ENCODE data around the gene OR5K2. TPM values are rescaled to one million over a fixed set of nuclear protein-coding genes. Genes with fewer than 3 reads are reported as not detected.

The OR5K2 gene
- total RNA-seq, 2 experiments from 2014 or later, result not detected

DNA sequence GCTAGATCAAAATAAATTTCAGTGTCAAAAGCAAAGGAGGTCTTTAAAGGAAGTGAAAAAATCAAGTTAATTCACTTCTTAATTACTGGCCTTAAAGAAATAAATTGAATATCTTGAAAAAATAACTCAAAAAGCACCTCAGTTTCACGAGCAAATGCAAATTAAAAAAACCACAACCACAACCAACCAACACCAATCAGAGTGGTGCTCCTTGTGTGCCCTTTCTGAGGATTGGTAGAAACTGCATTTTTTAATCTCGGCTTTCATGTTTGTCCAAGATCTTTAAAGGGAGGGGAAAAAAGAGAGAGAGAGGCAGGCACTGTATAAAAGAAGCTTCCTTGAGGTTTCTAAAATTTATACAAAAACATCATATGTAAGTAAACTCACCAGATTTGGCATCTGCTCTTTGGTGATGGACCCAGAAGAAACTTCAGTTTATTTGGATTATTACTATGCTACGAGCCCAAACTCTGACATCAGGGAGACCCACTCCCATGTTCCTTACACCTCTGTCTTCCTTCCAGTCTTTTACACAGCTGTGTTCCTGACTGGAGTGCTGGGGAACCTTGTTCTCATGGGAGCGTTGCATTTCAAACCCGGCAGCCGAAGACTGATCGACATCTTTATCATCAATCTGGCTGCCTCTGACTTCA, 34.3 kb downstream of the OR5K2 start, which contains the start of gene GPR15:
Gene GPR15, plus strand, starts transcription at position 357 of the 653 bp plus-strand sequence. Its CDS starts 56 bp downstream, at position 413.
- peak within 1 kb of the TSS; percentile 78 for H3K4me2 ChIP-seq (ENCODE audit: low read length)
- no TSS peak for BruUV-seq (replicated peaks)
- H3K27ac ChIP-seq (ENCODE audit: low read depth, low read length, poor library complexity, severe bottlenecking), result peak within 1 kb of the TSS; percentile 77
- H3K4me3 ChIP-seq (ENCODE audit: low read depth, low read length, poor library complexity, severe bottlenecking), result peak within 1 kb of the TSS; percentile 73
- ChIA-PET POLR2A (interaction anchor here (0.6 to 8.0 kb wide), 7 partner anchors 9 to 1802 kb away, joined by 3 to 296 read pairs (median 9); partner anchors contain the start of gene CLDND1), CTCF (ENCODE audit: unreplicated experiment) (interaction anchor here (1.4 kb wide), 1 partner anchor 9 kb away, joined by 7 read pairs; no protein-coding TSS in a partner anchor)
- no peaks in the 10 kb centered on the region for H3K9me2 ChIP-seq (ENCODE audit: insufficient read depth, low read length)
- no peaks in the 10 kb centered on the region for H3K9me3 ChIP-seq (ENCODE audit: low read length)
- peaks cover 45% of the 10 kb centered on the region for H3K4me1 ChIP-seq (ENCODE audit: insufficient read depth, low read length, poor library complexity, severe bottlenecking)
- H2AFZ ChIP-seq (ENCODE audit: low read length), result peak within 1 kb of the TSS; percentile 80
- TF ChIP-seq EZH2phosphoT487 (IDR thresholded peaks at IDR 0.05; ENCODE audit: borderline replicate concordance, low read depth, low read length), result no peak
- TF ChIP-seq, protein P1, sequence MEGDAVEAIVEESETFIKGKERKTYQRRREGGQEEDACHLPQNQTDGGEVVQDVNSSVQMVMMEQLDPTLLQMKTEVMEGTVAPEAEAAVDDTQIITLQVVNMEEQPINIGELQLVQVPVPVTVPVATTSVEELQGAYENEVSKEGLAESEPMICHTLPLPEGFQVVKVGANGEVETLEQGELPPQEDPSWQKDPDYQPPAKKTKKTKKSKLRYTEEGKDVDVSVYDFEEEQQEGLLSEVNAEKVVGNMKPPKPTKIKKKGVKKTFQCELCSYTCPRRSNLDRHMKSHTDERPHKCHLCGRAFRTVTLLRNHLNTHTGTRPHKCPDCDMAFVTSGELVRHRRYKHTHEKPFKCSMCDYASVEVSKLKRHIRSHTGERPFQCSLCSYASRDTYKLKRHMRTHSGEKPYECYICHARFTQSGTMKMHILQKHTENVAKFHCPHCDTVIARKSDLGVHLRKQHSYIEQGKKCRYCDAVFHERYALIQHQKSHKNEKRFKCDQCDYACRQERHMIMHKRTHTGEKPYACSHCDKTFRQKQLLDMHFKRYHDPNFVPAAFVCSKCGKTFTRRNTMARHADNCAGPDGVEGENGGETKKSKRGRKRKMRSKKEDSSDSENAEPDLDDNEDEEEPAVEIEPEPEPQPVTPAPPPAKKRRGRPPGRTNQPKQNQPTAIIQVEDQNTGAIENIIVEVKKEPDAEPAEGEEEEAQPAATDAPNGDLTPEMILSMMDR (conservative IDR thresholded peaks at IDR 0.05; ENCODE audit: low read length), result no peak
- intact Hi-C loops (cut with micrococcal nuclease; ENCODE audit: unreplicated experiment), result no loop called here
- H4K20me1 ChIP-seq (ENCODE audit: insufficient read depth, low read length), result no peaks in the 10 kb centered on the region
- H3K79me2 ChIP-seq (ENCODE audit: insufficient read depth, low read depth, low read length), result peaks cover 52% of the 10 kb centered on the region
- peak; percentile 75 for DNase-seq (ENCODE audit: low spot score)
- H3K36me3 ChIP-seq (ENCODE audit: insufficient read depth, low read length), result no peaks in the 10 kb centered on the region

DNA sequence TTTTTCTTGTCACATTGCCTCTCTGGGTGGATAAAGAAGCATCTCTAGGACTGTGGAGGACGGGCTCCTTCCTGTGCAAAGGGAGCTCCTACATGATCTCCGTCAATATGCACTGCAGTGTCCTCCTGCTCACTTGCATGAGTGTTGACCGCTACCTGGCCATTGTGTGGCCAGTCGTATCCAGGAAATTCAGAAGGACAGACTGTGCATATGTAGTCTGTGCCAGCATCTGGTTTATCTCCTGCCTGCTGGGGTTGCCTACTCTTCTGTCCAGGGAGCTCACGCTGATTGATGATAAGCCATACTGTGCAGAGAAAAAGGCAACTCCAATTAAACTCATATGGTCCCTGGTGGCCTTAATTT, 34.8 kb downstream of the OR5K2 start:
- CTCF ChIA-PET (ENCODE audit: unreplicated experiment), result interaction anchor here (1.3 to 1.4 kb wide), 2 partner anchors 9 to 10 kb away, joined by 5 to 7 read pairs; partner anchors contain the start of gene CLDND1
- no TSS peak for BruUV-seq (replicated peaks)
- peak overlapping the region; percentile 77 for H3K27ac ChIP-seq (ENCODE audit: low read depth, low read length, poor library complexity, severe bottlenecking)
- H2AFZ ChIP-seq (ENCODE audit: low read length), result peak overlapping the region; percentile 80
- intact Hi-C loops (cut with micrococcal nuclease; ENCODE audit: unreplicated experiment), result no loop called here
- peak overlapping the region; percentile 78 for H3K4me2 ChIP-seq (ENCODE audit: low read length)
- H3K4me1 ChIP-seq (ENCODE audit: insufficient read depth, low read length, poor library complexity, severe bottlenecking), result peaks cover 50% of the 10 kb centered on the region
- H3K9me2 ChIP-seq (ENCODE audit: insufficient read depth, low read length), result no peaks in the 10 kb centered on the region
- no peaks in the 10 kb centered on the region for H3K9me3 ChIP-seq (ENCODE audit: low read length)
- peaks cover 57% of the 10 kb centered on the region for H3K79me2 ChIP-seq (ENCODE audit: insufficient read depth, low read depth, low read length)
- POLR2A ChIA-PET, result interaction anchor here (0.6 to 8.0 kb wide), 9 partner anchors 9 to 1802 kb away, joined by 3 to 296 read pairs (median 6); partner anchors contain the start of gene CLDND1
- H4K20me1 ChIP-seq (ENCODE audit: insufficient read depth, low read length), result no peaks in the 10 kb centered on the region
- TF ChIP-seq EZH2phosphoT487 (IDR thresholded peaks at IDR 0.05; ENCODE audit: borderline replicate concordance, low read depth, low read length), result no peak
- TF ChIP-seq, protein P1 (conservative IDR thresholded peaks at IDR 0.05; ENCODE audit: low read length), result no peak
- peak; percentile 22 for DNase-seq (ENCODE audit: low spot score)
- no peaks in the 10 kb centered on the region for H3K36me3 ChIP-seq (ENCODE audit: insufficient read depth, low read length)
- peak overlapping the region; percentile 73 for H3K4me3 ChIP-seq (ENCODE audit: low read depth, low read length, poor library complexity, severe bottlenecking)

All from OCI-LY7 (cell line).